ENCODE data around the gene AGO4. TPM values are rescaled to one million over a fixed set of nuclear protein-coding genes. Genes with fewer than 3 reads are reported as not detected.

The AGO4 gene
- total RNA-seq, 2 donors from 2014 or later: 6.9 to 11.9 TPM

DNA sequence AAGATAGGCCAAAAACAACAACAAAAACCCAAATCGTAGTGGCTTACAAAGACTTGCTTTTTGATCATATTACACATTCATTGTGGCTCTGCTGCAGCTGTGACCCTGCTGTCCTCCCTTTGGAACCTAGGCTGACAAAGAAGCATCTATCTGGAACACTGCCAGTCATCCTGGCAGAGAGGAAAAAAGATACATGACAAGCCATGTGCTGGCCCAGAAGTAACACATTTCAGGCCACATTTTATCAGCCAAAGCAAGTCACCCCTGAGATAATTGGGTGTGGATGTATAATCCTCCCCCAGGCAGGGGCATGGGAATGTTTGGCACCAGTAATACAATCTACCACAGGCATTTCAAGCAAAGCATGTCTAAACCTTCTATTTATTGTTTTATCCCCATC is 38.0 kb downstream of the AGO4 start:
- intact Hi-C loops (cut with DNase I): no loop called here
- Histone ChIP-seq H3K27ac (no peak overlapping the region), H3K9me3 (no peaks in the 10 kb centered on the region), H3K36me3 (replicated peaks in 1 of 2; ENCODE audit: insufficient read depth in 1 of 2, low read depth in 2 of 2) (peaks cover 0 to 17% of the 10 kb centered on the region in 2 donors), H3K4me1 (no peaks in the 10 kb centered on the region), H3K27me3 (no peaks in the 10 kb centered on the region), H3K4me3 (no peak overlapping the region)
- WGBS, 2 donors: 60 to 71% methylated on average over 1 of the region's 1 CpG
- DNase-seq (no peak), ATAC-seq (no peak)
- TF ChIP-seq, protein P1, sequence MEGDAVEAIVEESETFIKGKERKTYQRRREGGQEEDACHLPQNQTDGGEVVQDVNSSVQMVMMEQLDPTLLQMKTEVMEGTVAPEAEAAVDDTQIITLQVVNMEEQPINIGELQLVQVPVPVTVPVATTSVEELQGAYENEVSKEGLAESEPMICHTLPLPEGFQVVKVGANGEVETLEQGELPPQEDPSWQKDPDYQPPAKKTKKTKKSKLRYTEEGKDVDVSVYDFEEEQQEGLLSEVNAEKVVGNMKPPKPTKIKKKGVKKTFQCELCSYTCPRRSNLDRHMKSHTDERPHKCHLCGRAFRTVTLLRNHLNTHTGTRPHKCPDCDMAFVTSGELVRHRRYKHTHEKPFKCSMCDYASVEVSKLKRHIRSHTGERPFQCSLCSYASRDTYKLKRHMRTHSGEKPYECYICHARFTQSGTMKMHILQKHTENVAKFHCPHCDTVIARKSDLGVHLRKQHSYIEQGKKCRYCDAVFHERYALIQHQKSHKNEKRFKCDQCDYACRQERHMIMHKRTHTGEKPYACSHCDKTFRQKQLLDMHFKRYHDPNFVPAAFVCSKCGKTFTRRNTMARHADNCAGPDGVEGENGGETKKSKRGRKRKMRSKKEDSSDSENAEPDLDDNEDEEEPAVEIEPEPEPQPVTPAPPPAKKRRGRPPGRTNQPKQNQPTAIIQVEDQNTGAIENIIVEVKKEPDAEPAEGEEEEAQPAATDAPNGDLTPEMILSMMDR (IDR thresholded peaks at IDR 0.05): no peak
- no peak for TF ChIP-seq POLR2A (IDR thresholded peaks at IDR 0.05)

DNA sequence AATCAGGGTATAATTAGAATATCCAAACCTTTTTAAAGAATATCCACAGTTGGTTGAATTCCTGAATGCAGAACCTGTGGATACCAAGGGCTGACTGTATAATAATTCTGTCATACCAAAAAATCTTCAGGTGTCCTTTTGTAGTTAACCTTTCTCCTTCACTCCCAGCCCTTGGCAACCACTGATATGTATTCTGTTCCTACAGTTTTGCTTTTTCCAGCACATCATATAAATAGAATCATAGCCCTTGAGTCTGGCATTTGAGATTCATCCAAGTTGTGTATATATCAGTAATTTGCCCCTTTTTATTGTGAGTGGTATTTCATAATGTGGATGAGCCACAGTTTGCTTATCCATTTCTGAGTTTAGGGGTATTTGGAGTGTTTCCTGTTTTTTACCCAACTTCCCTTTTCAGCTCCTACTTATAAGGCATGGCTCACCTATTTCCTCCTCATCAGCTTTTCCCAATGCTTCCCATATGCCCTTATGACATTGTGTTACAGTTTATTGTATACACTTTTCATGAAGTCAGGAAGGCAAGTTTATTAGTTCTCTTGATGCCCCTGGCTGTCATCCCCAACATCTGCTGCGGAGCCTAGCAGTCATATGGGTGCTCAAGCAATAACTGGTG is 40.2 kb downstream of the AGO4 start:
- no peaks in the 10 kb centered on the region for H3K9me3 ChIP-seq
- WGBS, 2 donors: 76 to 95% methylated on average over 1 of the region's 1 CpG

DNA sequence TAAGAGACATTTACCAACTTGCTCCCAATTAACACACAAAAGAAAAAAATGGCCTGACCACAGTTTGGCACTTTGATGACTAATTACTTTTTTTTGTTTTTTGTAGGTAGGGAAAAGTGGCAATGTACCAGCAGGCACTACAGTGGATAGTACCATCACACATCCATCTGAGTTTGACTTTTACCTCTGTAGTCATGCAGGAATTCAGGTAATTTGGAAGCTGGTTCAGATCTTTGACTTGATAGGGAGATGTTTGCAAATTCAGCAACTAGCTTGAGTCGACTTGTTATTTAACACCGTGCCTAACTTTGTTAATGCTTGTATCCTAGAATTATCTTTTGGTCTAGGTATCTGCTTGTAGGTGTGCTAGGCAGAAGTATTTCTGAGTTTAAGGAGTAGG is 42.2 kb downstream of the AGO4 start:
- WGBS, 2 donors: 83 to 88% methylated on average over 2 of the region's 2 CpGs

More for the DNA sequence above, 40.2 kb downstream of the AGO4 start:
- Histone ChIP-seq H3K27me3 (no peaks in the 10 kb centered on the region), H3K4me1 (no peaks in the 10 kb centered on the region), H3K36me3 (replicated peaks in 1 of 2; ENCODE audit: insufficient read depth in 1 of 2, low read depth in 2 of 2) (peaks cover 0 to 8% of the 10 kb centered on the region in 2 donors), H3K27ac (no peak overlapping the region), H3K4me3 (no peak overlapping the region)
- ATAC-seq (no peak), DNase-seq (no peak)
- no peak for TF ChIP-seq POLR2A (IDR thresholded peaks at IDR 0.05)
- TF ChIP-seq, protein P1 (IDR thresholded peaks at IDR 0.05): no peak
- intact Hi-C loops (cut with DNase I): no loop called here

DNA sequence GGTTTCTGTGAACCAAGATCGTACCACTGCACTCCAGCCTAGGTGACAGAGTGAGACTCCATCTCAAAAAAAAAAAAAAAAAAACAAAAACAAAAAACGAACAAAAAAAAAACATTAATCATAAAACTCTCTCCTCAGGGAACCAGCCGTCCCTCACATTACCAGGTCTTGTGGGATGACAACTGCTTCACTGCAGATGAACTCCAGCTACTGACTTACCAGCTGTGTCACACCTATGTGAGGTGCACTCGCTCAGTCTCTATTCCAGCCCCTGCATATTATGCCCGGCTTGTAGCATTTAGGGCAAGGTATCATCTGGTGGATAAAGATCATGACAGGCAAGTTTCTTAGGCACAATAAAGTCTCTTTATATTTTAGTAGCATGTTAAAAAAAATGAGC is 42.9 kb downstream of the AGO4 start:
- H3K27ac ChIP-seq: no peak overlapping the region

More for the DNA sequence above, 42.2 kb downstream of the AGO4 start:
- Histone ChIP-seq H3K27ac (no peak overlapping the region), H3K36me3 (replicated peaks in 1 of 2; ENCODE audit: insufficient read depth in 1 of 2, low read depth in 2 of 2) (peaks cover 0 to 11% of the 10 kb centered on the region in 2 donors), H3K9me3 (no peaks in the 10 kb centered on the region), H3K4me1 (no peaks in the 10 kb centered on the region), H3K4me3 (no peak overlapping the region), H3K27me3 (no peaks in the 10 kb centered on the region)
- no peak for DNase-seq
- ATAC-seq: no peak
- intact Hi-C loops (cut with DNase I): no loop called here
- TF ChIP-seq, protein P1 (IDR thresholded peaks at IDR 0.05): no peak
- TF ChIP-seq POLR2A (IDR thresholded peaks at IDR 0.05): no peak

More for the DNA sequence above, 42.9 kb downstream of the AGO4 start:
- H3K4me3 ChIP-seq: no peak overlapping the region
- intact Hi-C loops (cut with DNase I): no loop called here
- DNase-seq (no peak), ATAC-seq (no peak)
- peaks cover 0 to 14% of the 10 kb centered on the region in 2 donors for H3K36me3 ChIP-seq (replicated peaks in 1 of 2; ENCODE audit: insufficient read depth in 1 of 2, low read depth in 2 of 2)
- TF ChIP-seq POLR2A (IDR thresholded peaks at IDR 0.05): no peak
- TF ChIP-seq, protein P1 (IDR thresholded peaks at IDR 0.05): no peak
- no peaks in the 10 kb centered on the region for H3K27me3 ChIP-seq
- 82 to 89% methylated on average over 5 of the region's 5 CpGs for WGBS, 2 donors
- H3K9me3 ChIP-seq: no peaks in the 10 kb centered on the region
- no peaks in the 10 kb centered on the region for H3K4me1 ChIP-seq
